Measurements from ENCODE around the gene KCNH1. TPM values are rescaled to one million over a fixed set of nuclear protein-coding genes. Genes with fewer than 3 reads are reported as not detected.
"Not testable (repeated sequence)": the region's sequence is repeated elsewhere in the genome, so short reads cannot be mapped to it uniquely, and the experiment has no call there.

The KCNH1 gene
- total RNA-seq, 1 donor from 2014 or later = not detected

GRCh38 chr1:211068976-211069375 is 65.0 kb downstream of the KCNH1 start:
- H3K27me3 Mint-ChIP-seq = no peaks in the 10 kb centered on the region
- DNase-seq = no peak
- H3K4me3 Mint-ChIP-seq = no peak overlapping the region
- no peaks in the 10 kb centered on the region for H3K4me1 Mint-ChIP-seq
- H3K36me3 Mint-ChIP-seq (ENCODE audit: low read depth) = no peaks in the 10 kb centered on the region
- no peak overlapping the region for H3K27ac Mint-ChIP-seq
- H3K9me3 Mint-ChIP-seq = no peaks in the 10 kb centered on the region
- intact Hi-C loops (cut with micrococcal nuclease) = no loop called here

GRCh38 chr1:211066781-211067384 is 67.1 kb downstream of the KCNH1 start:
- Mint-ChIP-seq H3K27me3 (no peaks in the 10 kb centered on the region), H3K4me1 (no peaks in the 10 kb centered on the region), H3K36me3 (ENCODE audit: low read depth) (no peaks in the 10 kb centered on the region), H3K27ac (no peak overlapping the region), H3K4me3 (no peak overlapping the region), H3K9me3 (no peaks in the 10 kb centered on the region)
- intact Hi-C loops (cut with micrococcal nuclease) = no loop called here
- no peak for DNase-seq

- H3K27ac Mint-ChIP-seq; H3K9me3 Mint-ChIP-seq; H3K27me3 Mint-ChIP-seq; intact Hi-C loops (cut with micrococcal nuclease); H3K4me1 Mint-ChIP-seq; H3K36me3 Mint-ChIP-seq (ENCODE audit: low read depth); DNase-seq; H3K4me3 Mint-ChIP-seq: not testable (repeated sequence)
Observed at GRCh38 chr1:211041838-211042237, 92.1 kb downstream of the KCNH1 start.

- DNase-seq = no peak
- no peak overlapping the region for H3K4me3 Mint-ChIP-seq
- H3K36me3 Mint-ChIP-seq (ENCODE audit: low read depth) = no peaks in the 10 kb centered on the region
- no peak overlapping the region for H3K27ac Mint-ChIP-seq
- H3K4me1 Mint-ChIP-seq = no peaks in the 10 kb centered on the region
- intact Hi-C loops (cut with micrococcal nuclease) = no loop called here
- no peaks in the 10 kb centered on the region for H3K9me3 Mint-ChIP-seq
- H3K27me3 Mint-ChIP-seq = no peaks in the 10 kb centered on the region
Observed at GRCh38 chr1:211037095-211037494, 96.9 kb downstream of the KCNH1 start.

GRCh38 chr1:211036381-211037060 is 97.4 kb downstream of the KCNH1 start:
- no peak for DNase-seq
- no peak overlapping the region for H3K27ac Mint-ChIP-seq
- H3K4me1 Mint-ChIP-seq = no peaks in the 10 kb centered on the region
- intact Hi-C loops (cut with micrococcal nuclease) = no loop called here
- no peaks in the 10 kb centered on the region for H3K27me3 Mint-ChIP-seq
- H3K36me3 Mint-ChIP-seq (ENCODE audit: low read depth) = no peaks in the 10 kb centered on the region
- no peak overlapping the region for H3K4me3 Mint-ChIP-seq
- no peaks in the 10 kb centered on the region for H3K9me3 Mint-ChIP-seq

GRCh38 chr1:211035821-211036380 is 98.0 kb downstream of the KCNH1 start:
- Mint-ChIP-seq H3K27ac (no peak overlapping the region), H3K36me3 (ENCODE audit: low read depth) (no peaks in the 10 kb centered on the region), H3K27me3 (no peaks in the 10 kb centered on the region), H3K4me1 (no peaks in the 10 kb centered on the region), H3K4me3 (no peak overlapping the region), H3K9me3 (no peaks in the 10 kb centered on the region)
- DNase-seq = no peak
- intact Hi-C loops (cut with micrococcal nuclease) = no loop called here

- H3K9me3 Mint-ChIP-seq = no peaks in the 10 kb centered on the region
Observed at GRCh38 chr1:211033921-211034525, 99.9 kb downstream of the KCNH1 start.

GRCh38 chr1:211024901-211025300 is 109.0 kb downstream of the KCNH1 start:
- Mint-ChIP-seq H3K9me3 (no peaks in the 10 kb centered on the region), H3K27me3 (peaks cover 5% of the 10 kb centered on the region), H3K4me3 (no peak overlapping the region), H3K4me1 (no peaks in the 10 kb centered on the region), H3K27ac (no peak overlapping the region), H3K36me3 (ENCODE audit: low read depth) (no peaks in the 10 kb centered on the region)
- intact Hi-C loops (cut with micrococcal nuclease) = no loop called here
- DNase-seq = no peak

More at GRCh38 chr1:211033921-211034525, 99.9 kb downstream of the KCNH1 start:
- DNase-seq = no peak
- H3K4me3 Mint-ChIP-seq = no peak overlapping the region
- intact Hi-C loops (cut with micrococcal nuclease) = no loop called here
- H3K4me1 Mint-ChIP-seq = no peaks in the 10 kb centered on the region
- H3K36me3 Mint-ChIP-seq (ENCODE audit: low read depth) = no peaks in the 10 kb centered on the region
- no peak overlapping the region for H3K27ac Mint-ChIP-seq
- H3K27me3 Mint-ChIP-seq = no peaks in the 10 kb centered on the region

- Mint-ChIP-seq H3K4me3 (no peak overlapping the region), H3K27ac (no peak overlapping the region), H3K9me3 (no peaks in the 10 kb centered on the region), H3K36me3 (ENCODE audit: low read depth) (no peaks in the 10 kb centered on the region), H3K4me1 (no peaks in the 10 kb centered on the region), H3K27me3 (peaks cover 5% of the 10 kb centered on the region)
- intact Hi-C loops (cut with micrococcal nuclease) = no loop called here
- DNase-seq = no peak
Observed at GRCh38 chr1:211019266-211019665, 114.7 kb downstream of the KCNH1 start.

GRCh38 chr1:211018690-211019089 is 115.3 kb downstream of the KCNH1 start:
- H3K27me3 Mint-ChIP-seq = peaks cover 5% of the 10 kb centered on the region
- intact Hi-C loops (cut with micrococcal nuclease) = no loop called here

GRCh38 chr1:211017075-211017718 is 116.8 kb downstream of the KCNH1 start:
- H3K4me1 Mint-ChIP-seq = no peaks in the 10 kb centered on the region
- H3K4me3 Mint-ChIP-seq = no peak overlapping the region
- H3K27me3 Mint-ChIP-seq = peaks cover 5% of the 10 kb centered on the region
- no peak overlapping the region for H3K27ac Mint-ChIP-seq
- DNase-seq = no peak
- intact Hi-C loops (cut with micrococcal nuclease) = no loop called here
- no peaks in the 10 kb centered on the region for H3K36me3 Mint-ChIP-seq (ENCODE audit: low read depth)
- no peaks in the 10 kb centered on the region for H3K9me3 Mint-ChIP-seq

More at GRCh38 chr1:211018690-211019089, 115.3 kb downstream of the KCNH1 start:
- Mint-ChIP-seq H3K36me3 (ENCODE audit: low read depth) (no peaks in the 10 kb centered on the region), H3K4me3 (no peak overlapping the region), H3K4me1 (no peaks in the 10 kb centered on the region), H3K27ac (no peak overlapping the region), H3K9me3 (no peaks in the 10 kb centered on the region)
- DNase-seq = no peak

GRCh38 chr1:211014275-211014674 is 119.7 kb downstream of the KCNH1 start:
- intact Hi-C loops (cut with micrococcal nuclease) = no loop called here
- Mint-ChIP-seq H3K4me1 (no peaks in the 10 kb centered on the region), H3K36me3 (ENCODE audit: low read depth) (no peaks in the 10 kb centered on the region), H3K9me3 (no peaks in the 10 kb centered on the region), H3K27ac (no peak overlapping the region), H3K4me3 (no peak overlapping the region), H3K27me3 (peaks cover 2% of the 10 kb centered on the region)
- DNase-seq = no peak

- no peaks in the 10 kb centered on the region for H3K9me3 Mint-ChIP-seq
- H3K27ac Mint-ChIP-seq = no peak overlapping the region
- peaks cover 2% of the 10 kb centered on the region for H3K27me3 Mint-ChIP-seq
- no peaks in the 10 kb centered on the region for H3K4me1 Mint-ChIP-seq
- intact Hi-C loops (cut with micrococcal nuclease) = no loop called here
- DNase-seq = no peak
- no peak overlapping the region for H3K4me3 Mint-ChIP-seq
- H3K36me3 Mint-ChIP-seq (ENCODE audit: low read depth) = no peaks in the 10 kb centered on the region
Observed at GRCh38 chr1:211013346-211014240, 120.4 kb downstream of the KCNH1 start.

Measured in activated CD4-positive, alpha-beta T cell treated with anti-CD3 and anti-CD28 coated beads, Interleukin-2, amount 10 ng/mL, durations not matched to agents 24 days and 14 days (primary cell).